ENCODE measurements around the gene SSX4. TPM values are rescaled to one million over a fixed set of nuclear protein-coding genes. Genes with fewer than 3 reads are reported as not detected.
A peak's percentile ranks its signal among the peaks of the same experiment; 100 is the strongest.
"Not testable (repeated sequence)": the region's sequence is repeated elsewhere in the genome, so short reads cannot be mapped to it uniquely, and the experiment has no call there.

The SSX4 gene
- not detected in 2 replicates for total RNA-seq (2014; rRNA removed; shearing (Covaris generic))

GRCh38 chrX:48383239-48383638, at the start of gene SSX4:
TSS of gene SSX4 (plus strand) at chrX:48383539. CDS start at chrX:48384054, 515 bp downstream.
- not testable (repeated sequence) for H3K27ac ChIP-seq; H3K4me1 ChIP-seq; DNase-seq; H3K27me3 ChIP-seq; H3K4me3 ChIP-seq; H3K36me3 ChIP-seq; H3K9me3 ChIP-seq (replicated peaks)

DNA sequence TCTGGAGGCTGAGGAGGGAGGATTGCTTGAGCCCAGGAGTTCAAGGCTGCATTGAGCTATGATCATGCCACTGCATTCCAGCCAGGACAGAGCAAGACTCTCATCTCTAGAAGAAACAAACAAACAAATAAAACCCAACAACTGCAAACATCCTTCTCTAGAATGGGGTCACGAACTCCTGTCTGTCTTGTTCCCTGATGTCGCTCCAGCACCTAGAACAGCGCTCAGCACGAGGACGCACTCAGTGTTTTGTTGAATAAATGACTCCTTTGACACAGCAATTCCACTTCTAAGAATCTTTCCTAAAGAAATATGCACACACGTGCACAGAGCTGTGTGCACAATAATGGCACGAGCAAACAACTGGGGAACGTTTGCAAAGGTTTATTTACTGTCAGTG, 37.3 kb upstream of the SSX4 start:
- not testable (repeated sequence) for H3K36me3 ChIP-seq; H3K4me1 ChIP-seq; DNase-seq; H3K27me3 ChIP-seq; H3K27ac ChIP-seq; H3K4me3 ChIP-seq; H3K9me3 ChIP-seq (replicated peaks)

DNA sequence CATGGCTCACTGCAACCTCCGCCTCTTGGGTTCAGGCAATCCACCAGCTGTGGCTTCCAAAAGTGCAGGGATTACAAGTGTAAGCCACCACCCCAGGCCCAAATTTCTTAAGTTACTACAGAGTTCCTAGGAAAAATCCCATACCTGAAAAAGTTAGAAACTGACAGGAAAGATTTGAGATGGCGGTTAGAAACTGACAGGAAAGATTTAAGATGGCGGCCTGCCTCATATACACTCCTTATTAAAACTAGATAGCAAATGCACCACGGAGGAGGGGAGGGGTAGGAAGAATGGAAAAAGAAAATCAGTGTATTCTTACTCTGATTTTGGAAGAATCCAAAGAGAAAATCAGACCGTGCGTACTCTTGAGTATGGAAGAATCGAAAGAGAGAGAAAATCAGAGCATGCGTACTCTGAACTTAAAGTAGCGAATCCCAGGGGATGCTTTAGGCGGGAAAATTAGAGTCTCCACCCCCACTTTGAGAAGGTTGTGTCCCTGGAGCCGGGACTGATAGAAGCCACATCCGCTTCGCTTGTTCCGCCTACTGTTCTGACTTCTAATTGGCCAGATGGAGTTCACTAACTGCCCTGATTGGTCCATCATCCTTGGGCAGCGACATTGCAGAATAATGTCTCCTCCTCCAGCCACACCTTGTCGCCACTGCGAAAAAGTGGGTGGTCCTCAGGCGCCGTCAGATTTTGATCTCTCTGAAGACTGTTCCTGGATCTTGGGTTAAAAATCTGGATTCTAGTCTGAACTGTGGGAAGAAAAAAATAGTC, 26.8 kb upstream of the SSX4 start, which contains the start of gene SSX3:
TSS of gene SSX3 (minus strand) at position 389 of the 780 bp plus-strand sequence. CDS start 1,454 bp downstream, outside the sequence.
- not testable (repeated sequence) for DNase-seq; H3K9me3 ChIP-seq (replicated peaks); H3K36me3 ChIP-seq

DNA sequence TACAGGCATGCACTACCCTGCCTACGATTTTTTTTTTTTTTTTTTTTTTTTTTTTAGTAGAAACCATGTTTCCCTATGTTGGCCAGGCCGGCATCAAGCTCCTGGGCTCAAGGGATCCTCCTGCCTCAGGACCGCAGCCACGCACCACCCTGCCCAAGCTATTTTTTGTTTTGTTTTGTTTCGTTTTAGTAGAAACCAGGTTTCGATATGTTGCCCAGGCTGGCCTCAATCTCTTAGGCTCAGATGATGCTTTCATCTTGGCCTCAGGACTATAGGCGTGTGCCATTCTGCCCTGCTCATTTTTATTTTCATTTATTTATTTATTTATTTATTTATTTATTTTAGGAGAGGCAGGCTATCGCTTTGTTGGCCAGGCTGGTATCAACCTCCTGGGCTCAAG, 25.7 kb upstream of the SSX4 start:
- Histone ChIP-seq H3K4me3 (no peak overlapping the region), H3K27ac (no peak overlapping the region), H3K4me1 (no peaks in the 10 kb centered on the region), H3K27me3 (no peaks in the 10 kb centered on the region), H3K9me3 (replicated peaks) (no peaks in the 10 kb centered on the region), H3K36me3 (no peaks in the 10 kb centered on the region)
- DNase-seq: no peak

More for the DNA sequence above, 26.8 kb upstream of the SSX4 start, which contains the start of gene SSX3:
- H3K27me3 ChIP-seq, H3K4me3 ChIP-seq, H3K27ac ChIP-seq, H3K4me1 ChIP-seq: not testable (repeated sequence)

DNA sequence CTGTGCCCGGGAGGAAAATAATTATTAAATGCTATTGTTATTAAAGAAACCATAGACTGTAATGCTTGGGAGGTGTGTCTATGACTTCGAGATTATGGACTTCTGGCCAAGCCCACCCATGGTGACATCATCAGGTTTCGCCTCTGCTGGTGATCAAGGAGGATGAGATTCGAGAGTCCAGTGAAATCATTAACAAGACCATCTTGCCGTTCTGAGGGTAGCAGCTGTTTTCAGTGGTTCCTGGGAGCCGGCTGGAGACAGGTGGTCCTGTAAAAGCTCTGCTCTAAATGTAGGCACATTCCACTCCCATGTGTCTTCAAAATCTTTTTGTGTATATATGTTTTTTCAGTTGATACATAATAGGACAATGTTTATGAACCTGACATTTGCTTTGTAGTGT, 24.1 kb upstream of the SSX4 start:
- DNase-seq: peak; percentile 41
- not testable (repeated sequence) for H3K27me3 ChIP-seq; H3K9me3 ChIP-seq (replicated peaks); H3K4me3 ChIP-seq; H3K36me3 ChIP-seq; H3K27ac ChIP-seq; H3K4me1 ChIP-seq

DNA sequence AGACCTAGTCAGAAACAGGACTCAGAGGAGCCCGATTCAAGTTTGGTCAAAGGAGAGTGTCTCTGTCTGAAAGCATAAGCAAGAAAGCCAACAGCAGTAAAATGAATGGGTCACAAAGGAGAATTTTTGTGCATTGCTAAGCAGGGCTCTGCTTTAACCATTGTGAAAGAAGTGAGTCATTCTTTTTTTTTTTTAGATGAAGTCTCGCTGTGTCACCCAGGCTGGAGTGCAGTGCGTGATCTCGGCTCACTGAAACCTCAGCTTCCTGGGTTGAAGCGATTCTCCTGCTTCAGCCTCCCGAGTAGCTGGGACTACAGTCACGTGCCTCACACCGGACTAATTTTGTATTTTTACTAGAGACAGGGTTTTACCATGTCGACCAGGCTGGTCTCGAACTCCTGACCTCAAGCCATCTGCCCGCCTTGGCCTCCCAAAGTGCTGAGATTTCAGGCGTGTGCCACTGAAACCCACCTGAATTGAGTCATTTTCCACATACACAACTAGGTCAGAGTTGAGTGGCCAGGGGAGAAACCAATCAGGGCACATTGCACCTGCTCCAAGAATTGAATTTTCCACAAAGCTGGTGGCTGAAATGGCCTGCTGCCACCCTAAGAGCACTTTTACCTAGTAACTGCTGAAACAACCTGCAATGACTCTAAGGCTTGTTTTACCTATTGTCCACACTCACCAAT, 15.5 kb upstream of the SSX4 start:
- H3K36me3 ChIP-seq, H3K4me3 ChIP-seq: not testable (repeated sequence)

GRCh38 chrX:48370408-48370807, 12.9 kb upstream of the SSX4 start:
- not testable (repeated sequence) for H3K27ac ChIP-seq; H3K4me3 ChIP-seq; H3K4me1 ChIP-seq; H3K9me3 ChIP-seq (replicated peaks); H3K27me3 ChIP-seq; H3K36me3 ChIP-seq; DNase-seq

More for the DNA sequence above, 15.5 kb upstream of the SSX4 start:
- H3K4me1 ChIP-seq; H3K27ac ChIP-seq; H3K9me3 ChIP-seq (replicated peaks); H3K27me3 ChIP-seq; DNase-seq: not testable (repeated sequence)

DNA sequence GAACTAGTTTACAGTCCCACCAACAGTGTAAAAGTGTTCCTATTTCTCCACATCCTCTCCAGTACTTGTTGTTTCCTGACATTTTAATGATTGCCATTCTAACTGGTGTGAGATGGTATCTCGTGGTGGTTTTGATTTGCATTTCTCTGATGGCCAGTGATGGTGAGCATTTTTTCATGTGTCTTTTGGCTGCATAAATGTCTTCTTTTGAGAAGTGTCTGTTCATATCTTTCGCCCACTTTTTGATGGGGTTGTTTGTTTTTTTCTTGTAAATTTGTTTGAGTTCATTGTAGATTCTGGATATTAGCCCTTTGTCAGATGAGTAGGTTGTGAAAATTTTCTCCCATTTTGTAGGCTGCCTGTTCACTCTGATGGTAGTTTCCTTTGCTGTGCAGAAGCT, 13.6 kb downstream of the SSX4 start:
- H3K4me1 ChIP-seq; H3K36me3 ChIP-seq; DNase-seq; H3K4me3 ChIP-seq; H3K9me3 ChIP-seq (replicated peaks); H3K27ac ChIP-seq; H3K27me3 ChIP-seq: not testable (repeated sequence)

DNA sequence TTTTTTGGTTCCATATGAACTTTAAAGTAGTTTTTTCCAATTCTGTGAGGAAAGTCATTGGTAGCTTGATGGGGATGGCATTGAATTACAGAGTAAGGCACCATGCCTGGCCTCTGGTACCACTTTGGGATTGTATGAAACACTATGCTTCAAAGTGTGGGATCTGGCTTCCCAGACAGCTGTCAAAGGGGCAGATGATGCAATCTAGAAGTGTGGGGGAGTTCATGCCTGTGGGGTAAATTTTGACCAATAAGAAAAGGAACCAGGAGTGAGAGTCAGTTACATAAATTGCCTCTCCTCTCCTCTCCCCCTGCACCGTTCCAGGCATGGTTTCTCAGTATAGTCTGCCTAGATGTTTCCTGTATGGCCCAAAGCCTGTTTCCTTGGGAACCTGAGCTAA, 14.5 kb downstream of the SSX4 start:
- H3K9me3 ChIP-seq (replicated peaks); H3K36me3 ChIP-seq; H3K27ac ChIP-seq; H3K27me3 ChIP-seq; H3K4me1 ChIP-seq; H3K4me3 ChIP-seq: not testable (repeated sequence)
- DNase-seq: peak; percentile 0 to 1

- H3K4me3 ChIP-seq; H3K27ac ChIP-seq; H3K9me3 ChIP-seq (replicated peaks): not testable (repeated sequence)
Observed at GRCh38 chrX:48411860-48412259, 28.5 kb downstream of the SSX4 start, which contains the start of gene SSX4B. TSS of gene SSX4B (minus strand) at chrX:48411960. CDS start at chrX:48411372, 588 bp downstream.

DNA sequence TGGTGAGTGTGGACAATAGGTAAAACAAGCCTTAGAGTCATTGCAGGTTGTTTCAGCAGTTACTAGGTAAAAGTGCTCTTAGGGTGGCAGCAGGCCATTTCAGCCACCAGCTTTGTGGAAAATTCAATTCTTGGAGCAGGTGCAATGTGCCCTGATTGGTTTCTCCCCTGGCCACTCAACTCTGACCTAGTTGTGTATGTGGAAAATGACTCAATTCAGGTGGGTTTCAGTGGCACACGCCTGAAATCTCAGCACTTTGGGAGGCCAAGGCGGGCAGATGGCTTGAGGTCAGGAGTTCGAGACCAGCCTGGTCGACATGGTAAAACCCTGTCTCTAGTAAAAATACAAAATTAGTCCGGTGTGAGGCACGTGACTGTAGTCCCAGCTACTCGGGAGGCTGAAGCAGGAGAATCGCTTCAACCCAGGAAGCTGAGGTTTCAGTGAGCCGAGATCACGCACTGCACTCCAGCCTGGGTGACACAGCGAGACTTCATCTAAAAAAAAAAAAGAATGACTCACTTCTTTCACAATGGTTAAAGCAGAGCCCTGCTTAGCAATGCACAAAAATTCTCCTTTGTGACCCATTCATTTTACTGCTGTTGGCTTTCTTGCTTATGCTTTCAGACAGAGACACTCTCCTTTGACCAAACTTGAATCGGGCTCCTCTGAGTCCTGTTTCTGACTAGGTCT, 43.8 kb downstream of the SSX4 start:
- H3K36me3 ChIP-seq; H3K27ac ChIP-seq; H3K27me3 ChIP-seq; H3K9me3 ChIP-seq (replicated peaks); H3K4me1 ChIP-seq; H3K4me3 ChIP-seq; DNase-seq: not testable (repeated sequence)

More at GRCh38 chrX:48411860-48412259, 28.5 kb downstream of the SSX4 start, which contains the start of gene SSX4B:
- H3K36me3 ChIP-seq, H3K4me1 ChIP-seq, DNase-seq, H3K27me3 ChIP-seq: not testable (repeated sequence)

DNA sequence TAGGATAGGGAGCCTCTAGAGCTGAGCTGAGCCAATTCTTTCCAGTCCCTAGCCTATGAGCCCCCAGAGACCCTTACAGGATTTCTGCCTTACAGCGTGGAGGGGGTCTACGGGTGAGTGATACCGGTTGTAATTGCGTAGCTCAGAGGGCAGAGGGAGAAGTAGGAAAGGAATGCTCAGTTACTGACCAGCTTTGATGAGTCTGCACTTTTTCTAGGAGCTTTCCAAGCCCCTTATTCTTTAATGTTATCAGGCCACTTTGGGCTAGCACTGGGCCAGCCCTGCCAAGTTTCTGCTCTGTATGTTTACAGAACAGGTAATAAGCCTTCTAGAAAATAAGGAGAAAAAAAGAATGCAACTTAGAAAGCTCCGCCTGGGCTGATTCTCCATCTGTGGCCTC, 46.3 kb downstream of the SSX4 start:
- not testable (repeated sequence) for H3K4me1 ChIP-seq; H3K4me3 ChIP-seq; H3K27me3 ChIP-seq; H3K9me3 ChIP-seq (replicated peaks); H3K27ac ChIP-seq; DNase-seq; H3K36me3 ChIP-seq

- H3K4me3 ChIP-seq; H3K27me3 ChIP-seq; H3K4me1 ChIP-seq; DNase-seq; H3K27ac ChIP-seq; H3K9me3 ChIP-seq (replicated peaks); H3K36me3 ChIP-seq: not testable (repeated sequence)
Observed at GRCh38 chrX:48430166-48430565, 46.8 kb downstream of the SSX4 start.

- H3K4me1 ChIP-seq; H3K9me3 ChIP-seq (replicated peaks); DNase-seq; H3K36me3 ChIP-seq; H3K27ac ChIP-seq; H3K27me3 ChIP-seq; H3K4me3 ChIP-seq: not testable (repeated sequence)
Observed at GRCh38 chrX:48433713-48434112, 50.4 kb downstream of the SSX4 start.

Data from SJCRH30 (cell line).